HCT116 (cell line): Measurements from ENCODE around the gene ELOVL3. TPM values are rescaled to one million over a fixed set of nuclear protein-coding genes. Genes with fewer than 3 reads are reported as not detected.

Experiments
- ATAC-seq: fragments of 200-7000 bp; cut with Tn5 transposase; 2 replicates; pipeline ENCODE4 v1.9.1; 2020; ENCODE audit warnings: mild to moderate bottlenecking, moderate library complexity
- BruUV-seq: library from RNA; stranded (reverse); fragments of 400-500 nt; replicated peaks from 2 replicates; lab custom pipeline; 2021; lab: Mats Ljungman, UMichigan
- CTCF ChIA-PET: fragments of 300-600 bp; sonication (Branson Sonifier 250); formaldehyde crosslinking; loops from one replicate; lab custom pipeline; 2021; ENCODE audit warnings: antibody characterized with exemption; lab: Charles Lee
- POLR2A ChIA-PET: fragments of 300-600, 350-600 bp; sonication (Branson Sonifier 250); formaldehyde crosslinking; loops from one replicate; lab custom pipeline; 2021; ENCODE audit warnings: antibody characterized with exemption; lab: Charles Lee
- RAD21 ChIA-PET, 2 experiments: fragments of 300-600 bp; sonication (Branson Sonifier 250); formaldehyde crosslinking; loops; one replicate each; lab custom pipeline; 2023; ENCODE audit warnings: low total read pairs in 2 of 2; ENCODE audit not compliant: uncharacterized antibody in 2 of 2, unreplicated experiment in 2 of 2, low non-redundant PET in 1 of 2; lab: Charles Lee
- DNase-seq: peaks from one replicate; pipeline ENCODE4 v3.0.0-alpha.2; 2010; ENCODE audit warnings: low read depth, low spot score
- H2AFZ ChIP-seq: fragments of 200-600 bp; shearing (Covaris generic), sonication (generic); 2 replicates; pipeline ENCODE4 v1.6.1; 2017; ENCODE audit warnings: low read depth, mixed run types, mixed read lengths, antibody characterized with exemption, low read length; ENCODE audit not compliant: poor library complexity, severe bottlenecking
- H3K27ac ChIP-seq: 2 replicates; pipeline ENCODE4 v1.5.1; 2012; ENCODE audit warnings: low read depth, low read length
- H3K27me3 ChIP-seq: fragments of 200-600 bp; sonication (generic); 2 replicates; pipeline ENCODE4 v1.6.1; 2016; ENCODE audit warnings: mixed run types, low read length, mixed read lengths; ENCODE audit not compliant: insufficient read depth
- H3K36me3 ChIP-seq, 2 experiments: fragments of 200-500 bp in 1 of 2; fragments of 200-600 bp in 1 of 2; sonication (Bioruptor generic) in 1 of 2; sonication (generic) in 1 of 2; 2 replicates each; pipeline versions ENCODE4 v1.5.1 to v1.6.1; 2014 to 2016; ENCODE audit warnings: low read length in 2 of 2, inconsistent platforms in 1 of 2, mixed read lengths in 1 of 2, mixed run types in 1 of 2; ENCODE audit not compliant: insufficient read depth in 2 of 2, control insufficient read depth in 1 of 2
- H3K4me1 ChIP-seq, 2 experiments: fragments of 200-600 bp in 1 of 2; sonication (generic) in 1 of 2; 2 replicates each; pipeline versions ENCODE4 v1.5.1 to v1.6.1; 2012 to 2017; ENCODE audit warnings: low read length in 2 of 2, inconsistent platforms in 1 of 2, mild to moderate bottlenecking in 1 of 2, mixed read lengths in 1 of 2, mixed run types in 1 of 2, moderate library complexity in 1 of 2; ENCODE audit not compliant: insufficient read depth in 2 of 2, control insufficient read depth in 1 of 2
- H3K4me2 ChIP-seq: fragments of 200-600 bp; sonication (generic); 2 replicates; pipeline ENCODE4 v1.6.1; 2017; ENCODE audit warnings: mixed run types, low read length, mixed read lengths
- H3K4me3 ChIP-seq, 2 experiments: fragments of 200-600 bp in 1 of 2; sonication (generic) in 1 of 2; replicated peaks in 1 of 2; 2 replicates each; pipeline ENCODE4 v1.5.1; 2011 to 2016; ENCODE audit warnings: low read length in 2 of 2, control low read depth in 1 of 2, low read depth in 1 of 2, mild to moderate bottlenecking in 1 of 2, mixed read lengths in 1 of 2, mixed run types in 1 of 2
- H3K79me2 ChIP-seq: fragments of 200-600 bp; sonication (generic); 2 replicates; pipeline ENCODE4 v1.6.1; 2017; ENCODE audit warnings: mild to moderate bottlenecking, mixed run types, low read length, moderate library complexity, mixed read lengths; ENCODE audit not compliant: insufficient read depth
- H3K9ac ChIP-seq: fragments of 200-600 bp; sonication (generic); 2 replicates; pipeline ENCODE4 v1.6.1; 2016; ENCODE audit warnings: low read length, mixed read lengths
- H3K9me2 ChIP-seq: fragments of 200-600 bp; sonication (generic), shearing (Covaris generic); 2 replicates; pipeline ENCODE4 v1.6.1; 2017; ENCODE audit warnings: mixed run types, mild to moderate bottlenecking, moderate library complexity; ENCODE audit not compliant: insufficient read depth
- H3K9me3 ChIP-seq, 2 experiments: fragments of 200-500 bp in 1 of 2; fragments of 200-600 bp in 1 of 2; sonication (Bioruptor generic) in 1 of 2; sonication (generic) in 1 of 2; 2 replicates each; pipeline ENCODE4 v1.6.1; 2014 to 2017; ENCODE audit warnings: low read length in 2 of 2, mixed read lengths in 2 of 2, inconsistent platforms in 1 of 2, low read depth in 1 of 2, mild to moderate bottlenecking in 1 of 2, mixed run types in 1 of 2, moderate library complexity in 1 of 2; ENCODE audit not compliant: control insufficient read depth in 1 of 2, insufficient read depth in 1 of 2
- H4K20me1 ChIP-seq: fragments of 200-600 bp; sonication (generic), shearing (Covaris generic); 2 replicates; pipeline ENCODE4 v1.6.1; 2017; ENCODE audit warnings: mixed run types, mild to moderate bottlenecking, moderate library complexity; ENCODE audit not compliant: insufficient read depth
- CBX3 ChIP-seq: IDR thresholded peaks from 2 replicates; pipeline ENCODE4 v1.6.1; 2012; ENCODE audit warnings: low read depth
- CEBPB ChIP-seq: IDR thresholded peaks from 2 replicates; pipeline ENCODE4 v1.6.1; 2012; ENCODE audit warnings: low read depth
- EGR1 ChIP-seq: IDR thresholded peaks from 2 replicates; pipeline ENCODE4 v1.6.1; 2012; ENCODE audit warnings: low read depth
- ELF1 ChIP-seq: IDR thresholded peaks from 2 replicates; pipeline ENCODE4 v1.6.1; 2012; ENCODE audit warnings: low read depth, borderline replicate concordance
- JUND ChIP-seq: IDR thresholded peaks from 2 replicates; pipeline ENCODE4 v1.6.1; 2012
- MAX ChIP-seq: IDR thresholded peaks from 2 replicates; pipeline ENCODE4 v1.6.1; 2012
- POLR2A ChIP-seq: IDR thresholded peaks from 2 replicates; pipeline ENCODE4 v1.7.0; 2011; ENCODE audit warnings: borderline replicate concordance; ENCODE audit not compliant: insufficient read depth, insufficient read length; ENCODE audit errors: extremely low read depth
- SRF ChIP-seq: IDR thresholded peaks from 2 replicates; pipeline ENCODE4 v1.6.1; 2012; ENCODE audit warnings: low read depth
- TCF7L2 ChIP-seq: IDR thresholded peaks from 2 replicates; pipeline ENCODE4 v1.7.0; 2011; ENCODE audit warnings: borderline replicate concordance, inconsistent platforms; ENCODE audit not compliant: insufficient read depth, insufficient read length; ENCODE audit errors: extremely low read depth
- YY1 ChIP-seq: IDR thresholded peaks from 2 replicates; pipeline ENCODE4 v1.6.1; 2011; ENCODE audit warnings: low read length, low read depth, moderate library complexity, mild to moderate bottlenecking; ENCODE audit not compliant: insufficient replicate concordance; ENCODE audit errors: extremely low read depth
- ZBTB33 ChIP-seq: IDR thresholded peaks from 2 replicates; pipeline ENCODE4 v1.6.1; 2011; ENCODE audit warnings: mild to moderate bottlenecking, low read length, moderate library complexity; ENCODE audit not compliant: insufficient replicate concordance; ENCODE audit errors: extremely low read depth
- ZFX ChIP-seq: fragments of 450-650 bp; IDR thresholded peaks from 2 replicates; pipeline ENCODE4 v1.6.1; 2017
- ZNF274 ChIP-seq: fragments of 200-500 bp; sonication (Bioruptor generic); IDR thresholded peaks from 2 replicates; pipeline ENCODE4 v1.6.1; 2014; ENCODE audit warnings: mild to moderate bottlenecking, low read depth, low read length, inconsistent platforms
- intact Hi-C: fragments of 100-400 bp; cut with micrococcal nuclease; formaldehyde crosslinking; loops from 2 replicates; pipeline ENCODE4 v1.10.0; 2022
- total RNA-seq: library from RNA; stranded (reverse); gene quantifications from one replicate; pipeline ENCODE4 v1.2.1, GENCODE V29; 2021; ENCODE audit not compliant: unreplicated experiment
- TF ChIP-seq, protein P1 (sequence below), 3 experiments: fragments of 200-600 bp in 1 of 3; sonication (generic) in 1 of 3; IDR thresholded peaks in 2 of 3; conservative IDR thresholded peaks in 1 of 3; 2 replicates each; pipeline ENCODE4 v1.5.1; 2012 to 2017; ENCODE audit warnings: low read depth in 2 of 3, low read length in 2 of 3, antibody characterized with exemption in 1 of 3, borderline replicate concordance in 1 of 3, control low read depth in 1 of 3, mild to moderate bottlenecking in 1 of 3, mixed read lengths in 1 of 3, mixed run types in 1 of 3, moderate library complexity in 1 of 3; ENCODE audit not compliant: insufficient read depth in 1 of 3
- TF ChIP-seq, protein P2 (sequence below): IDR thresholded peaks from 2 replicates; pipeline ENCODE4 v1.6.1; 2012

ELOVL3 gene
- total RNA-seq, 1 experiment from 2014 or later: 5.5 TPM

DNA sequence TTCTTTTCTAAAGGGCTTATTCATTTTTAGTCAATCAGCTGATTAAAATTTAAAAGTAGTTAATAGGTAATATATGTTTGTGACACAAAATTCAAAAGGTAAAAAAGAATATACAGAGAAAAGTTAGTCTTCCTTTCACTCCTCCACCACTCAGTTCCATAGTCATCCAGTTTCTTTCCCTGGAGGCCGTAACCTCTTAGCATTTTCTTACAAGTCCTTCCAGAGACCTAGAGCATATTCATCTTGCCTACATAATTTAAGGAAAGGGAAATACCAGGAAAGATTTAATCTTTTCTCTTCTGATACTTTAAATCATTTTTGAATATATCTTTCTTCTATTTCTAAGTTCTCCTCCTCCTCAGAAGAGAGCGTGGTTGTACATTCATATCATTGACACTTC, 29.3 kb downstream of the ELOVL3 start:
- peaks cover 0 to 4% of the 10 kb centered on the region in 2 experiments; a peak in 1 of 4 replicates for H3K4me1 ChIP-seq
- H3K4me3 ChIP-seq: no peak overlapping the region
- no peak overlapping the region for H3K27ac ChIP-seq
- peaks cover 78% of the 10 kb centered on the region for H3K79me2 ChIP-seq
- H3K4me2 ChIP-seq: no peak overlapping the region
- TF ChIP-seq CBX3 (no peak), JUND (no peak), ZNF274 (no peak), POLR2A (no peak), CEBPB (no peak), TCF7L2 (no peak), EGR1 (no peak), YY1 (no peak), ELF1 (no peak), ZBTB33 (no peak), MAX (no peak), ZFX (no peak), SRF (no peak)
- TF ChIP-seq, protein P1, sequence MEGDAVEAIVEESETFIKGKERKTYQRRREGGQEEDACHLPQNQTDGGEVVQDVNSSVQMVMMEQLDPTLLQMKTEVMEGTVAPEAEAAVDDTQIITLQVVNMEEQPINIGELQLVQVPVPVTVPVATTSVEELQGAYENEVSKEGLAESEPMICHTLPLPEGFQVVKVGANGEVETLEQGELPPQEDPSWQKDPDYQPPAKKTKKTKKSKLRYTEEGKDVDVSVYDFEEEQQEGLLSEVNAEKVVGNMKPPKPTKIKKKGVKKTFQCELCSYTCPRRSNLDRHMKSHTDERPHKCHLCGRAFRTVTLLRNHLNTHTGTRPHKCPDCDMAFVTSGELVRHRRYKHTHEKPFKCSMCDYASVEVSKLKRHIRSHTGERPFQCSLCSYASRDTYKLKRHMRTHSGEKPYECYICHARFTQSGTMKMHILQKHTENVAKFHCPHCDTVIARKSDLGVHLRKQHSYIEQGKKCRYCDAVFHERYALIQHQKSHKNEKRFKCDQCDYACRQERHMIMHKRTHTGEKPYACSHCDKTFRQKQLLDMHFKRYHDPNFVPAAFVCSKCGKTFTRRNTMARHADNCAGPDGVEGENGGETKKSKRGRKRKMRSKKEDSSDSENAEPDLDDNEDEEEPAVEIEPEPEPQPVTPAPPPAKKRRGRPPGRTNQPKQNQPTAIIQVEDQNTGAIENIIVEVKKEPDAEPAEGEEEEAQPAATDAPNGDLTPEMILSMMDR (IDR thresholded peaks at IDR 0.05 in 2 of 3, conservative IDR thresholded peaks at IDR 0.05 in 1 of 3; ENCODE audit: borderline replicate concordance in 1 of 3, insufficient read depth in 1 of 3, low read depth in 2 of 3, low read length in 2 of 3): no peak
- TF ChIP-seq, protein P2, sequence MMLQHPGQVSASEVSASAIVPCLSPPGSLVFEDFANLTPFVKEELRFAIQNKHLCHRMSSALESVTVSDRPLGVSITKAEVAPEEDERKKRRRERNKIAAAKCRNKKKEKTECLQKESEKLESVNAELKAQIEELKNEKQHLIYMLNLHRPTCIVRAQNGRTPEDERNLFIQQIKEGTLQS: no peak
- H4K20me1 ChIP-seq: no peaks in the 10 kb centered on the region
- no peak overlapping the region for H3K9ac ChIP-seq
- ChIA-PET CTCF (no interaction called here), RAD21 (no interaction called here), POLR2A (no interaction called here)
- H3K36me3 ChIP-seq: peaks cover 6 to 11% of the 10 kb centered on the region in 2 experiments; a peak in 3 of 4 replicates
- BruUV-seq: no TSS peak
- intact Hi-C loops: no loop called here
- no peak overlapping the region for H2AFZ ChIP-seq
- ATAC-seq (no peak), DNase-seq (no peak)
- no peaks in the 10 kb centered on the region for H3K9me2 ChIP-seq
- no peaks in the 10 kb centered on the region for H3K27me3 ChIP-seq
- no peaks in the 10 kb centered on the region for H3K9me3 ChIP-seq
